GM12878 (cell line): ENCODE measurements around the gene NT5DC4. TPM values are rescaled to one million over a fixed set of nuclear protein-coding genes. Genes with fewer than 3 reads are reported as not detected.

ENCODE experiments used
- BHLHE40 ChIP-seq, 2 experiments: fragments of 450-650 bp in 1 of 2; IDR thresholded peaks; 2 replicates each; pipeline ENCODE4 v1.6.1; 2011 to 2017; ENCODE audit warnings: low read depth in 2 of 2, borderline replicate concordance in 1 of 2, improper control_type of control experiment in 1 of 2, low read length in 1 of 2, mild to moderate bottlenecking in 1 of 2
- BMI1 ChIP-seq: fragments of 450-650 bp; IDR thresholded peaks from 2 replicates; pipeline ENCODE4 v1.6.1; 2016; ENCODE audit warnings: mild to moderate bottlenecking, moderate library complexity, borderline replicate concordance
- CBX5 ChIP-seq: sonication (generic); IDR thresholded peaks from 2 replicates; pipeline ENCODE4 v1.6.1; 2016; ENCODE audit warnings: low read depth, moderate library complexity, mild to moderate bottlenecking, inconsistent platforms
- CHD1 ChIP-seq: IDR thresholded peaks from 2 replicates; pipeline ENCODE4 v1.6.1; 2012; ENCODE audit warnings: low read depth, low read length, improper control_type of control experiment
- E4F1 ChIP-seq: fragments of 450-650 bp; IDR thresholded peaks from 2 replicates; pipeline ENCODE4 v1.6.1; 2018; ENCODE audit warnings: borderline replicate concordance, mild to moderate bottlenecking; ENCODE audit not compliant: partially characterized antibody
- EGR1 ChIP-seq, 2 experiments: IDR thresholded peaks; 1 replicate in 1 of 2; 2 replicates in 1 of 2; pipeline ENCODE4 v1.6.1; 2011 to 2012; ENCODE audit warnings: low read depth in 2 of 2, low read length in 2 of 2, borderline replicate concordance in 1 of 2, mild to moderate bottlenecking in 1 of 2, moderate library complexity in 1 of 2
- FOS ChIP-seq: IDR thresholded peaks from 3 replicates; pipeline ENCODE4 v1.6.1; 2011; ENCODE audit warnings: borderline replicate concordance; ENCODE audit not compliant: insufficient read length; ENCODE audit errors: extremely low read depth
- FOXM1 ChIP-seq: IDR thresholded peaks from 2 replicates; pipeline ENCODE4 v1.6.1; 2012; ENCODE audit warnings: low read depth, mild to moderate bottlenecking, inconsistent platforms, low read length, moderate library complexity
- HDAC6 ChIP-seq: fragments of 200-600 bp; sonication (generic); IDR thresholded peaks from one replicate; pipeline ENCODE4 v1.8.0; 2017; ENCODE audit warnings: antibody characterized with exemption; ENCODE audit not compliant: unreplicated experiment
- MEF2A ChIP-seq: IDR thresholded peaks from 2 replicates; pipeline ENCODE4 v1.6.1; 2011; ENCODE audit warnings: low read depth, mild to moderate bottlenecking, low read length, moderate library complexity; ENCODE audit not compliant: insufficient read depth
- NFIC ChIP-seq: IDR thresholded peaks from 2 replicates; pipeline ENCODE4 v1.6.1; 2012; ENCODE audit warnings: low read depth, mild to moderate bottlenecking, inconsistent platforms, low read length, moderate library complexity
- NKRF ChIP-seq: fragments of 450-650 bp; conservative IDR thresholded peaks from 2 replicates; pipeline ENCODE4 v1.6.1; 2017; ENCODE audit warnings: mild to moderate bottlenecking, moderate library complexity
- POLR2AphosphoS2 ChIP-seq: IDR thresholded peaks from 2 replicates; pipeline ENCODE4 v1.6.1; 2011; ENCODE audit warnings: low read depth, mild to moderate bottlenecking, low read length, improper control_type of control experiment, moderate library complexity
- POU2F2 ChIP-seq: IDR thresholded peaks from 3 replicates; pipeline ENCODE4 v1.6.1; 2011; ENCODE audit warnings: low read depth, mild to moderate bottlenecking, low read length, borderline replicate concordance
- RAD21 ChIP-seq: IDR thresholded peaks from 2 replicates; pipeline ENCODE4 v1.6.1; 2011; ENCODE audit warnings: mild to moderate bottlenecking, low read depth, low read length, moderate library complexity; ENCODE audit not compliant: insufficient read depth
- RAD51 ChIP-seq: fragments of 450-650 bp; IDR thresholded peaks from 2 replicates; pipeline ENCODE4 v1.6.1; 2016; ENCODE audit warnings: moderate library complexity, mild to moderate bottlenecking, inconsistent platforms
- RBBP5 ChIP-seq: fragments of 200-600 bp; sonication (generic); conservative IDR thresholded peaks from 2 replicates; pipeline ENCODE4 v1.6.1; 2016
- SIN3A ChIP-seq: IDR thresholded peaks from 2 replicates; pipeline ENCODE4 v1.6.1; 2012; ENCODE audit warnings: low read depth, low read length, improper control_type of control experiment
- SREBF1 ChIP-seq: IDR thresholded peaks from 2 replicates; pipeline ENCODE4 v1.6.1; 2012; ENCODE audit warnings: mild to moderate bottlenecking, low read length
- STAT3 ChIP-seq: IDR thresholded peaks from 2 replicates; pipeline ENCODE4 v1.6.1; 2011; ENCODE audit warnings: low read depth, low read length, improper control_type of control experiment
- YBX1 ChIP-seq: fragments of 450-650 bp; IDR thresholded peaks from 2 replicates; pipeline ENCODE4 v1.6.1; 2016; ENCODE audit warnings: antibody characterized with exemption
- ZNF384 ChIP-seq: IDR thresholded peaks from 2 replicates; pipeline ENCODE4 v1.6.1; 2012; ENCODE audit warnings: low read depth, mild to moderate bottlenecking, low read length, improper control_type of control experiment, borderline replicate concordance
- polyA plus RNA-seq, 11 experiments: library from polyadenylated mRNA; depleted of rRNA in 4 of 11; unstranded in 6 of 11; stranded (reverse) in 5 of 11; fragments of >200 nt; fragmentation: Nextera tagmentation in 4 of 11; fragmentation: Illumina TruSeq in 1 of 11; extraction: Ambion mirVana in 4 of 11; extraction: Trizol in 1 of 11; gene quantifications; 1 replicate in 1 of 11; 2 replicates in 10 of 11; pipeline versions ENCODE4 v1.2.1 to v1.2.3, GENCODE V29; 2011 to 2016; ENCODE audit warnings: inconsistent platforms in 2 of 11, missing spikeins in 2 of 11, low read depth in 1 of 11
- total RNA-seq, 4 experiments: library from RNA; depleted of rRNA in 3 of 4; stranded (reverse); fragments of >200 nt in 3 of 4; fragmentation: Illumina TruSeq in 1 of 4; extraction: Trizol in 1 of 4; gene quantifications; 2 replicates each; pipeline versions ENCODE4 v1.2.1 to v1.2.3, GENCODE V29; 2013 to 2021
- TF ChIP-seq, protein P1 (sequence below): fragments of 450-650 bp; IDR thresholded peaks from 2 replicates; pipeline ENCODE4 v1.6.1; 2017; ENCODE audit warnings: mild to moderate bottlenecking, moderate library complexity

NT5DC4 gene
- total and polyA plus RNA-seq, 10 of the 15 experiments (the other 5 are each of a cell fraction or from before 2014, with no cell fraction given): 0.04 to 2.6 (median 0.32) TPM; not detected in 2

DNA sequence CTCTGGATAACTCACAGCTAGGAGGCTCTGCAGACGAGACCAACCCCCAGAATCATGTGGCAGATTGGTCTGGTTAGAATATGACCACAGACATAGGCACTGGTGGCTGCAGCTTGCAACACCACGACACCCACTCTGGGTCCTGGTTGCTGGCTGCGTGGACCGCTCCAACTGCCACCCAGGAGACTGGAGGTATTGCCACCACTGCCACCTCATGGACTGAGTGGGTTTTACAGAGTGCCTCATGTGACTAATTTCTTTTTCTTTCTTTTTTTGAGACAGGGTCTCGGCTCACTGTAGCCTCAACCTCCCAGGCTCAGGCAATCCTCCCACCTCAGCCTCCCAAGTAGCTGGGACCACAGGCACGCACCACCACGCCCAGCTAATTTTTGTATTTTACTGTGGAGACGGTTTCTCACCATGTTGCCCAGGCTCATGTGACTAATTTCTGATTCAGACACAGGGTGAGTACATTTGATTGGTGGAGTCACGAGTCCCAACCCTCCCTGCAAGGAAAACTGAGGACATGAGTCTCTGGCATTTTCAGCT is 29.9 kb upstream of the NT5DC4 start (continued):
- TF ChIP-seq RBBP5 (no peak), E4F1 (no peak), ZNF384 (0 out of 2 replicates have a peak, but pooled peaks have one; percentile 20), MEF2A (no peak), EGR1 (IDR thresholded peaks at IDR 0.05; ENCODE audit: borderline replicate concordance in 1 of 2, low read depth in 2 of 2, low read length in 2 of 2) (no peak), FOS (no peak), POLR2AphosphoS2 (no peak), BHLHE40 (IDR thresholded peaks at IDR 0.05; ENCODE audit: borderline replicate concordance in 1 of 2, low read depth in 2 of 2, low read length in 1 of 2) (peak; percentile 18 to 55; a peak in 2 of 4 replicates), NKRF (no peak), SREBF1 (no peak), SIN3A (no peak), STAT3 (no peak), RAD21 (peak; percentile 80), NFIC (no peak), CHD1 (no peak), POU2F2 (no peak), FOXM1 (no peak), YBX1 (no peak), CBX5 (no peak), RAD51 (peak; percentile 84), HDAC6 (no peak), BMI1 (no peak)
- TF ChIP-seq, protein P1, sequence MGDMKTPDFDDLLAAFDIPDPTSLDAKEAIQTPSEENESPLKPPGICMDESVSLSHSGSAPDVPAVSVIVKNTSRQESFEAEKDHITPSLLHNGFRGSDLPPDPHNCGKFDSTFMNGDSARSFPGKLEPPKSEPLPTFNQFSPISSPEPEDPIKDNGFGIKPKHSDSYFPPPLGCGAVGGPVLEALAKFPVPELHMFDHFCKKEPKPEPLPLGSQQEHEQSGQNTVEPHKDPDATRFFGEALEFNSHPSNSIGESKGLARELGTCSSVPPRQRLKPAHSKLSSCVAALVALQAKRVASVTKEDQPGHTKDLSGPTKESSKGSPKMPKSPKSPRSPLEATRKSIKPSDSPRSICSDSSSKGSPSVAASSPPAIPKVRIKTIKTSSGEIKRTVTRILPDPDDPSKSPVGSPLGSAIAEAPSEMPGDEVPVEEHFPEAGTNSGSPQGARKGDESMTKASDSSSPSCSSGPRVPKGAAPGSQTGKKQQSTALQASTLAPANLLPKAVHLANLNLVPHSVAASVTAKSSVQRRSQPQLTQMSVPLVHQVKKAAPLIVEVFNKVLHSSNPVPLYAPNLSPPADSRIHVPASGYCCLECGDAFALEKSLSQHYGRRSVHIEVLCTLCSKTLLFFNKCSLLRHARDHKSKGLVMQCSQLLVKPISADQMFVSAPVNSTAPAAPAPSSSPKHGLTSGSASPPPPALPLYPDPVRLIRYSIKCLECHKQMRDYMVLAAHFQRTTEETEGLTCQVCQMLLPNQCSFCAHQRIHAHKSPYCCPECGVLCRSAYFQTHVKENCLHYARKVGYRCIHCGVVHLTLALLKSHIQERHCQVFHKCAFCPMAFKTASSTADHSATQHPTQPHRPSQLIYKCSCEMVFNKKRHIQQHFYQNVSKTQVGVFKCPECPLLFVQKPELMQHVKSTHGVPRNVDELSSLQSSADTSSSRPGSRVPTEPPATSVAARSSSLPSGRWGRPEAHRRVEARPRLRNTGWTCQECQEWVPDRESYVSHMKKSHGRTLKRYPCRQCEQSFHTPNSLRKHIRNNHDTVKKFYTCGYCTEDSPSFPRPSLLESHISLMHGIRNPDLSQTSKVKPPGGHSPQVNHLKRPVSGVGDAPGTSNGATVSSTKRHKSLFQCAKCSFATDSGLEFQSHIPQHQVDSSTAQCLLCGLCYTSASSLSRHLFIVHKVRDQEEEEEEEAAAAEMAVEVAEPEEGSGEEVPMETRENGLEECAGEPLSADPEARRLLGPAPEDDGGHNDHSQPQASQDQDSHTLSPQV: no peak
